Esophagus (tissue), 2 donors: ENCODE data around the gene NDST1. TPM values are rescaled to one million over a fixed set of nuclear protein-coding genes. Genes with fewer than 3 reads are reported as not detected.

Experiments used
- H3K27ac ChIP-seq, 2 donors: one replicate each; pipeline ENCODE4 v1.5.1; 2013; ENCODE audit warnings: low read depth in 2 of 2, mild to moderate bottlenecking in 2 of 2, inconsistent platforms in 1 of 2, low read length in 1 of 2, moderate library complexity in 1 of 2
- H3K27me3 ChIP-seq, 2 donors: one replicate each; pipeline ENCODE4 v1.6.1; 2013; ENCODE audit warnings: low read length in 2 of 2, control low read depth in 1 of 2, mild to moderate bottlenecking in 1 of 2; ENCODE audit not compliant: insufficient read depth in 2 of 2, control insufficient read depth in 1 of 2
- H3K36me3 ChIP-seq, 2 donors: one replicate each; pipeline ENCODE4 v1.6.1; 2013; ENCODE audit warnings: low read length in 1 of 2; ENCODE audit not compliant: control insufficient read depth in 2 of 2, insufficient read depth in 2 of 2
- H3K4me1 ChIP-seq, 2 donors: one replicate each; pipeline ENCODE4 v1.6.1; 2013; ENCODE audit warnings: low read length in 1 of 2; ENCODE audit not compliant: control insufficient read depth in 2 of 2, insufficient read depth in 2 of 2
- H3K4me3 ChIP-seq, 2 donors: one replicate each; pipeline ENCODE4 v1.5.1; 2013; ENCODE audit warnings: low read length in 2 of 2, mild to moderate bottlenecking in 2 of 2, low read depth in 1 of 2, moderate library complexity in 1 of 2
- H3K9me3 ChIP-seq, 2 donors: one replicate each; pipeline ENCODE4 v1.6.1; 2013; ENCODE audit warnings: mild to moderate bottlenecking in 2 of 2, low read depth in 1 of 2, low read length in 1 of 2, moderate library complexity in 1 of 2; ENCODE audit not compliant: control insufficient read depth in 2 of 2, insufficient read depth in 1 of 2
- WGBS, 2 donors: extraction: QIAGEN DNeasy Blood & Tissue Kit; methylation state at CpG; one replicate each; pipeline ENCODE4 v1.1.7; 2013; 5-methylcytosine and 5-hydroxymethylcytosine counted together
- polyA plus RNA-seq, 2 donors: library from polyadenylated mRNA; stranded (reverse); fragments of 200-250 nt; gene quantifications; one replicate each; pipeline ENCODE4 v1.2.3, GENCODE V29; 2013
- donor health status: healthy with polysubstance abuse.
- donor health status: Bipolar disorder and iron deficiency.

The NDST1 gene
- polyA plus RNA-seq, 2 donors = 29.9 to 37.3 TPM

DNA sequence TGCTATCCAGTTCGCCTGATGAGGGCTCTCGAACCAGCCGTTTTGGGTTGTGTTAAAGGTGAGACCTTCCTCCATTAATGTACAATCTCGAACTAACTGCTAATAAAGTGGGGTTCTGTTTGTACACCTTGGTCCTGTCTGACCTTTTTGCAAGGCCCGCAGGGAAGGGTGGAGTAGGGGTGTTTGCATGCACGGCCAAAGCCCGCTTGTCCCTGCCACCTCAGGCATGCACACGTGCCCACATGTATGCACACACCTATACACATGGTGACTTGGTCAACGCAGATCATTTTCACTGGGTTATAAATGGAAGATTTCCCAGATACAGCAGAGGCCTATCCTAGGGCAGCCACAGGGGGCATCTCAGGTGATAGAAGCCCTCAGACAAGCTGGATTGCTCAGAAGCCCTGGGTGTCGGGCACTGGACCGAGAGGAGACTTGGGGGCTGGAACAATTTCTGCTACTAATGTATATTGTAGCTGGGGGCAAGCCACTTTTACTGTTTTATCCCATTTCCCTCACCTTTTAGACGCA is 50.2 kb downstream of the NDST1 start:
- Histone ChIP-seq H3K27me3 (no peaks in the 10 kb centered on the region), H3K27ac (no peak overlapping the region), H3K36me3 (peaks cover 19 to 28% of the 10 kb centered on the region in 2 donors), H3K4me3 (no peak overlapping the region), H3K4me1 (peaks cover 0 to 3% of the 10 kb centered on the region in 2 donors), H3K9me3 (no peaks in the 10 kb centered on the region)
- WGBS, 2 donors = 63 to 79% methylated on average over 12 of the region's 12 CpGs

DNA sequence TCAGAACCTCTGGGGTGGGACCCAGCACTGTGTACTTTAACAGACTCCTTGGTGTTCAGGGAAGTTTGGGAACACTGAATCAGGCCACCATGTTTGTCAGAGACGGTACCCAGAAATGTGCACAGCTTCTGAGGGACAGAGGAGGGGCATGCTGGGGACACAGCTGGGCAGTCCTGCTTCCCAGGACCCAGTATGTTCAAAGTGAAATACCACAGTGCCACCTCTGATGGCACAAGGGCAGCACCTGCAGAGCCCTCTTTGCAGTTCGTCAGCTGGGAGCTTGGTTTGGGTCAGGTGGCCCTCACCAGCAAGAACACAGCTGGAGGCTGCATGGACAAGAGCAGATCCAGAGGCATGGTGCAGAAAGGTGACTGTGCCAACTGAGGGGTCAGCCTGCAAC is 51.2 kb downstream of the NDST1 start:
- 82 to 93% methylated on average over 2 of the region's 2 CpGs for WGBS, 2 donors
- Histone ChIP-seq H3K36me3 (peaks cover 19% of the 10 kb centered on the region in 2 donors), H3K4me3 (no peak overlapping the region), H3K9me3 (no peaks in the 10 kb centered on the region), H3K27me3 (no peaks in the 10 kb centered on the region), H3K4me1 (peaks cover 0 to 3% of the 10 kb centered on the region in 2 donors), H3K27ac (no peak overlapping the region)

DNA sequence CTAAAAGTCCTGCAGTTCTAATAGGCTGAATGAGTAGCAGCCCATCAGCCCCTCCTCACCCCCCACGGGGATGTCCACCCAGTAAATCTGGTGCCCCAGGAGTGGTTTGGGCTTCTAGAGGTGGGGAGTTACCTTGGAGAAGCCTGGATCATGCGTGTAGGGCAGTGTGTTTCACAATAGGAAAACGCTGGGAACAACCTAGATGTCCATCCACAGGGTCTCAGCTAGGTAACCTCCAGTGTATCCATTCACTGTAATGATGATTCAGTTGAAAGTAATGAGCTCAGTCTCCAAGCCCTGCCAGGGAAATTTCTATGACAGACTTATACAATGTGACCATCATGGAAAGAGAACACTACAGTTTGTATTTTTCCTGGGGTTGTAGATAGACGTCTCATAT is 51.8 kb downstream of the NDST1 start:
- Histone ChIP-seq H3K9me3 (no peaks in the 10 kb centered on the region), H3K4me3 (no peak overlapping the region), H3K27ac (no peak overlapping the region), H3K27me3 (no peaks in the 10 kb centered on the region), H3K36me3 (peaks cover 16 to 17% of the 10 kb centered on the region in 2 donors), H3K4me1 (peaks cover 0 to 3% of the 10 kb centered on the region in 2 donors)
- 51 to 55% methylated on average over 4 of the region's 4 CpGs for WGBS, 2 donors

DNA sequence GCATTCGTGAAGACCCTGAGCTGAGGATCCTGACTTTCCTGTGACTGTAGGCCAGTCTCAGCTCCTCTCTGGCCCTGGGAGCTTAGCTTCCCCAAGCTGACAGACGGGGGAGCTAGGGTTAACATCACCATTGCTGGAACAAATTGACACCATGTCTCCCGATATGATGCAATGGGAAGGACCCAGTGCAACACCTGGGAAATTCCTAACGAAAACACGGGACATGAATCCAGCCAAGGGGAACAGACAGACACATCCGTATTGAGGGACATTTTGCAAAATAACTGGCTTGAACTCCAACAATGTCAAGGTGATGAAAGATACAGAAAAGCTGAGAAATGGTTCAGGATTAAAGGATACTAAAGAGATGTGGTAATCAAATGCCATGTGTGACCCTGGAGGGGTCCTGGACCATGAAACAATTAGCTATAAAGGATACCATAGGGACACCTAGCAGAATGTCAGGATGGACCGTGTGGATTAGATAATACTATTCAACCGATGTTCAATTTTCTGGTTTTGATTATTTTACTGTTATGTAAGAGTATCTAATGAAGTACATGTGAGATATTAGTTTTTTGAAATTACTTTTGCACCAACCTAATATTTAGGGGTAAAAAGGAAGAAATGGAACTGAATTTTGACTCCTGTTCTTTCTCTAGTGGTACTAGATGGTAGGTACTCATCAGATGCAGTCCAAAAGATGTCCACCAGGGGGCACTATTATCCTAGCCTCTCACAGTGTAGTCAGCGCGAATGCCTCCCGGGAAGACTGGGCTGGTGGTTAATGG is 52.7 kb downstream of the NDST1 start:
- 15 to 17% methylated on average over 11 of the region's 11 CpGs for WGBS, 2 donors
- no peaks in the 10 kb centered on the region for H3K9me3 ChIP-seq
- H3K27ac ChIP-seq = no peak overlapping the region

DNA sequence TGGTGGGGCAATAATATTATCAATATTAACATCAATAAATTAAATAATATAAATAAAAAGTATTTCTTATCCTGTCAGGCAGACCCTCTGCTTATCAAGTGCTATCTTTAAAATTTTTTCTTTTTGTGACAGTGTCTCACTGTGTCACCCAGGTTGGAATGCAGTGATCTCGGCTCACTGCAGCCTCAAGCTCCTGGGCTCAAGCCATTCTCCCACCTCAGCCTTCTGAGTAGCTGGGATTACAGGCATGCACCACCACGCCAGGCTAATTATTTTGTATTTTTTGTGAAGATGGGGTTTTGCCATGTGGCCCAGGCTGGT is 53.2 kb downstream of the NDST1 start:
- no peak overlapping the region for H3K27ac ChIP-seq
- WGBS, 2 donors = 50 to 54% methylated on average over 2 of the region's 2 CpGs
- no peaks in the 10 kb centered on the region for H3K9me3 ChIP-seq
- H3K4me1 ChIP-seq = peaks cover 0 to 3% of the 10 kb centered on the region in 2 donors
- no peak overlapping the region for H3K4me3 ChIP-seq
- no peaks in the 10 kb centered on the region for H3K27me3 ChIP-seq
- peaks cover 2 to 7% of the 10 kb centered on the region in 2 donors for H3K36me3 ChIP-seq

More for the DNA sequence above, 52.7 kb downstream of the NDST1 start:
- Histone ChIP-seq H3K36me3 (peaks cover 7 to 10% of the 10 kb centered on the region in 2 donors), H3K4me1 (peaks cover 0 to 3% of the 10 kb centered on the region in 2 donors), H3K4me3 (no peak overlapping the region), H3K27me3 (no peaks in the 10 kb centered on the region)

DNA sequence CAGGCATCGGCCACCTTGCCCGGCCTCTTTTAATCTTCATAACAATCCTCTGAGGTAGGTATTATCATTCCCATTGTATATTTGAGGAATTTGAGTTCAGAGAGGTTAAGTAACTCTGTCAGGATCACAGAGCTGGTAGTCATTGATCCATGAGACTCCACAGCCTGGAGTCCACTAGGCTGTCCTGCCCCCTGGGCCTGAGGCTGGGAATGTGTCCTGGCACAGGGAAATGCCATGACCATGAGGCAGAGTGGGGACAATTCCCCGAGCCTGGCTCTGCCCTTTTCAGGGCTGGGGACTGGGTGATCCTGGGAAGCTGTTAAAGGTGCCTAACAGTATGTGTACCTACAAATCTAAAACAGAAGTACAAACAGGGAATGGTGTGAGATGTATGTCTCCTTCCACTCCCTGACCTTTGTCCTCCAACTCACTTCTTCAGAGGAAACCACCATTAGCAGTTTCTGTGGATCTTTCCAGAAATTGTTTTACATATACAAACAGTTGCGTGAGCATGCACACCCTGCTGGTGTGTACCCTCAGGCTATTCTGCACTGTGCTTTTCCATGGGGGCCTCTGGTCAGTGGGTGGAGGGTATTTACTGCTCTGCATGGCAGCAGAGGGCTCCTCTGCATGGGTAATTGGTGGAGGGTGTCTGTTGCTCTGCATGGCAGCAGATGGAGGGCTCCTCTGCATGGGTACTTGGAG is 53.8 kb downstream of the NDST1 start:
- Histone ChIP-seq H3K27me3 (no peaks in the 10 kb centered on the region), H3K9me3 (no peaks in the 10 kb centered on the region), H3K27ac (no peak overlapping the region), H3K36me3 (peaks cover 0 to 5% of the 10 kb centered on the region in 2 donors), H3K4me1 (peaks cover 0 to 3% of the 10 kb centered on the region in 2 donors), H3K4me3 (no peak overlapping the region)
- WGBS, 2 donors = 66 to 75% methylated on average over 4 of the region's 4 CpGs

DNA sequence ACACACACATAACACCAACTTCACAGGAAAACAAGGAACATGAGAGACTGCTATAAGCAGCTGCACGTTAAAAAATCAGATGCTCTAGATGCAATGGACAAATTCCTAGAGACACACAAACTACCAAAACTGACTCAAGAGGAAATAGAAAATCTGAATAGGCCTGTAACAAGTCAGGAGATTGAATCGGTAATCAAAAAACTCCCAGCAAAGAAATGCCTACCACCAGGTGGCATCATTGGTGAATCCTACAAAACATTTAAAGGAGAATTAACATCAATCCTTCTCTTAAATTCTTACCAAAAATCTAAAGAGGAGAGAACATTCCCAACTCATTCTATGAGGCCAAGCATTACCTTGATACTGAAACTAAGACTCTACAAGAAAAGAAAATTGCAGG is 54.9 kb downstream of the NDST1 start:
- no peaks in the 10 kb centered on the region for H3K27me3 ChIP-seq
- no peaks in the 10 kb centered on the region for H3K36me3 ChIP-seq
- H3K9me3 ChIP-seq = no peaks in the 10 kb centered on the region
- H3K4me3 ChIP-seq = no peak overlapping the region
- H3K4me1 ChIP-seq = peaks cover 0 to 3% of the 10 kb centered on the region in 2 donors
- 47 to 62% methylated on average over 2 of the region's 2 CpGs for WGBS, 2 donors
- H3K27ac ChIP-seq = no peak overlapping the region

DNA sequence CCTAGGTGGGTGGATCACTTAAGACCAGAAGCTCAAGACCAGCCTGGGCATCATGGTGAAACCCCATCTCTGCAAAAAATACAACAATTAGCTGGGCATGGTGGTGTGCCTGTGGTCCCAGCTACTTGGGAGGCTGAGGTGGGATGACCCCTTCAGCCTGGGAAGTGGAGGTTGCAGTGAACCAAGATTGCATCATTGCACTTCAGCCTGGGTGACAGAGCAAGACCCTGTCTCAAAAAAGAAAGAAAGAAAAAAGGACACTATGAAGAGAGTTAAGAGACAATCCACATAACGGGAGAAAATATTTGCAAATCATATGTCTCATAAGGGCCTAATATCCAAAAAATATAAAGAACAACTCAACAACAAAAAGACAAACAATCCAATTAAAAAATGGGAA is 57.9 kb downstream of the NDST1 start:
- H3K27ac ChIP-seq = no peak overlapping the region
- H3K36me3 ChIP-seq = no peaks in the 10 kb centered on the region
- H3K27me3 ChIP-seq = no peaks in the 10 kb centered on the region
- no peaks in the 10 kb centered on the region for H3K4me1 ChIP-seq
- no peaks in the 10 kb centered on the region for H3K9me3 ChIP-seq
- WGBS, 2 donors = 67 to 92% methylated on average over 1 of the region's 1 CpG
- H3K4me3 ChIP-seq = no peak overlapping the region

DNA sequence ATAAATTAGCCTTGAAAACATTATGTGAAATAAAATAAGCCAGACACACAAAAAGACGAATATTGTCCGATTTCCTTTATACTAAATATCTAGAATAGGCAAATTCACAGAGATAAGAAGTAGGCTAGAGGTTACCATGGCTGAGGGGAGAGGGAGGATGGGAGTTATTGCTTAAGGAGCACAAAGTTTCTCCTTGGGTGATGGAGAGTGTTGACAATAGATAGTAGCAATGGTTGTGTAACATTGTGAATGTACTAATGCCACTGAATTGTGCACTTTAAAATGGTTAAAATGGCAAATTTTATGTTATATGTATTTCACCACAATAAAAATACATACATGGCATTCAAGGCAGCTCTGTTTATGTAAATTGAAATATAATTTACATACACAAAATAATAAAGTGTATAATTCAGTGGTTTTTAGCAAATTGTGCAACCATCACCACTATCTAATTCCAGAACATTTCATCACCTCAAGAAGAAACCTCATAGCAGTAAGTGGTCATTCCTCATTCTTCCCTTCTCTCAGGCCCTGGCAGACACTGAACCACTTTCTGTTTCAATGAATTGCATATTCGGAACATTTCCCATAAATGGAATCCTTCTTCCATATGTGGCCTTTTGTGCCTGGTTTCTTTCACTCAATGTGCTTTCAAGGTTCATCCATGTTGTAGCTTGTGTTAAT is 59.2 kb downstream of the NDST1 start:
- H3K9me3 ChIP-seq = no peaks in the 10 kb centered on the region
- H3K4me1 ChIP-seq = no peaks in the 10 kb centered on the region
- H3K36me3 ChIP-seq = no peaks in the 10 kb centered on the region
- WGBS, 2 donors = 69 to 80% methylated on average over 3 of the region's 3 CpGs
- H3K4me3 ChIP-seq = no peak overlapping the region
- H3K27me3 ChIP-seq = no peaks in the 10 kb centered on the region
- H3K27ac ChIP-seq = no peak overlapping the region
